Inferior parietal cortex (tissue), 1 donor: ENCODE measurements around the gene ETS2.

Experiments used
- DNase-seq: peaks from one replicate; pipeline ENCODE4 v3.0.0-alpha.2; 2016; ENCODE audit errors: extremely low spot score

ETS2 gene

GRCh38 chr21:38805328-38806152 is at the start of gene ETS2:
Gene ETS2, plus strand, starts transcription at chr21:38805929. Its CDS starts 4,106 bp downstream, at chr21:38810035.
- DNase-seq: peak; percentile 73

GRCh38 chr21:38756746-38757145 is 49.0 kb upstream of the ETS2 start:
- no peak for DNase-seq

- no peak for DNase-seq
These were observed 47.1 kb upstream of the ETS2 start for GRCh38 chr21:38758501-38759214.

- no peak for DNase-seq
These were observed 46.3 kb upstream of the ETS2 start for GRCh38 chr21:38759413-38759812.

- DNase-seq: no peak
These were observed 45.5 kb upstream of the ETS2 start for GRCh38 chr21:38760017-38760761.

GRCh38 chr21:38760762-38761155 is 45.0 kb upstream of the ETS2 start:
- DNase-seq: no peak

GRCh38 chr21:38761531-38761930 is 44.2 kb upstream of the ETS2 start:
- DNase-seq: no peak

- no peak for DNase-seq
These were observed 40.7 kb upstream of the ETS2 start for GRCh38 chr21:38765056-38765455.

- DNase-seq: no peak
These were observed 38.6 kb upstream of the ETS2 start for GRCh38 chr21:38766987-38767722.

GRCh38 chr21:38768471-38769063 is 37.2 kb upstream of the ETS2 start:
- no peak for DNase-seq

- DNase-seq: no peak
These were observed 36.4 kb upstream of the ETS2 start for GRCh38 chr21:38769191-38769780.

- no peak for DNase-seq
These were observed 35.1 kb upstream of the ETS2 start for GRCh38 chr21:38770660-38771059.

GRCh38 chr21:38771536-38771935 is 34.2 kb upstream of the ETS2 start:
- DNase-seq: no peak

GRCh38 chr21:38772646-38773045 is 33.1 kb upstream of the ETS2 start:
- no peak for DNase-seq

- DNase-seq: no peak
These were observed 32.3 kb upstream of the ETS2 start for GRCh38 chr21:38773099-38774061.

- no peak for DNase-seq
These were observed 31.6 kb upstream of the ETS2 start for GRCh38 chr21:38774152-38774551.

- no peak for DNase-seq
These were observed 31.0 kb upstream of the ETS2 start for GRCh38 chr21:38774586-38775285.

GRCh38 chr21:38775733-38776132 is 30.0 kb upstream of the ETS2 start:
- DNase-seq: no peak

GRCh38 chr21:38777015-38777414 is 28.7 kb upstream of the ETS2 start:
- DNase-seq: no peak
